LNCAP (cell line): ENCODE data around the gene MUC5B.

ENCODE experiments used
- CTCF ChIP-seq: fragments of 450-650 bp; IDR thresholded peaks from 2 replicates; pipeline ENCODE4 v1.5.1; 2017; ENCODE audit warnings: mild to moderate bottlenecking

The MUC5B gene

GRCh38 chr11:1232021-1232882, 9.4 kb downstream of the MUC5B start:
- no peak for TF ChIP-seq CTCF

GRCh38 chr11:1232883-1233321, 10.0 kb downstream of the MUC5B start:
- TF ChIP-seq CTCF: no peak

GRCh38 chr11:1233351-1234053, 10.6 kb downstream of the MUC5B start:
- TF ChIP-seq CTCF: peak; percentile 32; the same call in 1 of the 2 replicates

- TF ChIP-seq CTCF: no peak
These were observed 11.3 kb downstream of the MUC5B start for GRCh38 chr11:1234054-1234720.

- no peak for TF ChIP-seq CTCF
These were observed 12.0 kb downstream of the MUC5B start for GRCh38 chr11:1234771-1235305.

GRCh38 chr11:1235306-1235900, 12.5 kb downstream of the MUC5B start:
- TF ChIP-seq CTCF: no peak

GRCh38 chr11:1235901-1236315, 13.0 kb downstream of the MUC5B start:
- TF ChIP-seq CTCF: no peak
